Parathyroid adenoma (tissue), 2 donors: Measurements from ENCODE around the gene GNA12.
A peak's percentile ranks its signal among the peaks of the same experiment; 100 is the strongest.

Source experiments
- H2AFZ ChIP-seq: fragments of 300-600 bp; sonication (generic); one replicate; pipeline ENCODE4 v1.7.0; 2017; ENCODE audit warnings: antibody characterized with exemption, mild to moderate bottlenecking
- H3K27ac ChIP-seq: fragments of 300-600 bp; sonication (generic); one replicate; pipeline ENCODE4 v1.7.0; 2017
- H3K27me3 ChIP-seq: fragments of 300-600 bp; sonication (generic); one replicate; pipeline ENCODE4 v1.7.0; 2017; ENCODE audit warnings: low read length; ENCODE audit not compliant: control insufficient read depth, insufficient read depth
- H3K36me3 ChIP-seq: fragments of 300-600 bp; sonication (generic); one replicate; pipeline ENCODE4 v1.7.0; 2017; ENCODE audit warnings: low read length; ENCODE audit not compliant: control insufficient read depth, insufficient read depth
- H3K4me1 ChIP-seq: fragments of 300-600 bp; sonication (generic); one replicate; pipeline ENCODE4 v1.7.0; 2017; ENCODE audit warnings: control low read depth
- H3K4me2 ChIP-seq: fragments of 300-600 bp; sonication (generic); one replicate; pipeline ENCODE4 v1.7.0; 2017; ENCODE audit warnings: low read length
- H3K4me3 ChIP-seq: fragments of 300-600 bp; sonication (generic); one replicate; pipeline ENCODE4 v1.7.0; 2017; ENCODE audit warnings: low read depth, low read length
- H3K79me2 ChIP-seq: fragments of 300-600 bp; sonication (generic); one replicate; pipeline ENCODE4 v1.7.0; 2017; ENCODE audit warnings: control low read depth
- H3K9ac ChIP-seq: fragments of 300-600 bp; sonication (generic); one replicate; pipeline ENCODE4 v1.7.0; 2017; ENCODE audit warnings: mild to moderate bottlenecking
- H3K9me3 ChIP-seq: fragments of 300-600 bp; sonication (generic); one replicate; pipeline ENCODE4 v1.7.0; 2017; ENCODE audit warnings: low read length; ENCODE audit not compliant: control insufficient read depth
- TF ChIP-seq, protein P1 (sequence below): fragments of 300-600 bp; sonication (generic); IDR thresholded peaks from one replicate; pipeline ENCODE4 v1.7.0; 2017; ENCODE audit warnings: antibody characterized with exemption, mild to moderate bottlenecking
- donor health status: primary hyperparathyroidism.

Gene GNA12

DNA sequence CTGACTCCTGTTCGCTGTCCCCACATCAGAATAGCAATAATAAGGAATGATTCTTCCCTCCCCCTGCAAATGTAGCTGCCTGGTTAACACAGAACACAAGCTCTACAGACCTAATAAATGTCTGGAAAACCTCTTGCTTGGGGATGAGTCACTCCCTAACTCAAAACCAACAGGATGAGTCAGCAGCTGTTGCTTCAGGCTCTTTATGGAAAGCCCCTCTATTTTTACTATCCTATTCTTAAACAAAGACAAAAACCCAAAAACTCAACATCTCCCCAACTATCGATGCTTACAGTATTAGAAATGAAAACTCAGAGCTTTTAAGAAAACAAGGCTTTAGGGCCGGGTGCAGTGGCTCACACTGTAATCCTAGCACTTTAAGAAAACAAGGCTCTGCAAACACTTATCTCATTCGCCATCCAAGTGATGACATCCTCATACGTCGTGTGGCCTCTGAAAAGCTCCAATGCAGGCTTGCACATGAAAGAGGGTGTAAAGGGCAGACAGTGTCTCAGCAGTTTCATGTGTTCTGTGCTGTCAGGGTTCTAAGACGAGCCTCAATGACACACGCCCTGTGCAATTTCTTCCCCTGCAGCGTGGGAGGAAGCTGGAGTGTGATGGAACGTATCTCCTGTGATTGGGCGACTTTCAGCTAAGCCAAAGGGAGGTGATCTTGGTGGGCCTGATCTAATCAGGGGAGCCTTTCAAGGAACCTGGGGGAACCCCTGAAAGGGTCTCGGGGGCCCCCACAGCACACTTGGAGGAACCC, 86.0 kb downstream of the GNA12 start:
- H3K36me3 ChIP-seq: no peaks in the 10 kb centered on the region
- no peak overlapping the region for H3K9ac ChIP-seq
- H3K4me3 ChIP-seq: no peak overlapping the region
- TF ChIP-seq, protein P1, sequence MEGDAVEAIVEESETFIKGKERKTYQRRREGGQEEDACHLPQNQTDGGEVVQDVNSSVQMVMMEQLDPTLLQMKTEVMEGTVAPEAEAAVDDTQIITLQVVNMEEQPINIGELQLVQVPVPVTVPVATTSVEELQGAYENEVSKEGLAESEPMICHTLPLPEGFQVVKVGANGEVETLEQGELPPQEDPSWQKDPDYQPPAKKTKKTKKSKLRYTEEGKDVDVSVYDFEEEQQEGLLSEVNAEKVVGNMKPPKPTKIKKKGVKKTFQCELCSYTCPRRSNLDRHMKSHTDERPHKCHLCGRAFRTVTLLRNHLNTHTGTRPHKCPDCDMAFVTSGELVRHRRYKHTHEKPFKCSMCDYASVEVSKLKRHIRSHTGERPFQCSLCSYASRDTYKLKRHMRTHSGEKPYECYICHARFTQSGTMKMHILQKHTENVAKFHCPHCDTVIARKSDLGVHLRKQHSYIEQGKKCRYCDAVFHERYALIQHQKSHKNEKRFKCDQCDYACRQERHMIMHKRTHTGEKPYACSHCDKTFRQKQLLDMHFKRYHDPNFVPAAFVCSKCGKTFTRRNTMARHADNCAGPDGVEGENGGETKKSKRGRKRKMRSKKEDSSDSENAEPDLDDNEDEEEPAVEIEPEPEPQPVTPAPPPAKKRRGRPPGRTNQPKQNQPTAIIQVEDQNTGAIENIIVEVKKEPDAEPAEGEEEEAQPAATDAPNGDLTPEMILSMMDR: no peak
- peaks cover 6% of the 10 kb centered on the region for H3K4me1 ChIP-seq
- no peak overlapping the region for H2AFZ ChIP-seq
- peak overlapping the region; percentile 21 for H3K27ac ChIP-seq
- H3K4me2 ChIP-seq: peak overlapping the region; percentile 21
- H3K79me2 ChIP-seq: peaks cover 5% of the 10 kb centered on the region
- no peaks in the 10 kb centered on the region for H3K9me3 ChIP-seq
- H3K27me3 ChIP-seq: no peaks in the 10 kb centered on the region

DNA sequence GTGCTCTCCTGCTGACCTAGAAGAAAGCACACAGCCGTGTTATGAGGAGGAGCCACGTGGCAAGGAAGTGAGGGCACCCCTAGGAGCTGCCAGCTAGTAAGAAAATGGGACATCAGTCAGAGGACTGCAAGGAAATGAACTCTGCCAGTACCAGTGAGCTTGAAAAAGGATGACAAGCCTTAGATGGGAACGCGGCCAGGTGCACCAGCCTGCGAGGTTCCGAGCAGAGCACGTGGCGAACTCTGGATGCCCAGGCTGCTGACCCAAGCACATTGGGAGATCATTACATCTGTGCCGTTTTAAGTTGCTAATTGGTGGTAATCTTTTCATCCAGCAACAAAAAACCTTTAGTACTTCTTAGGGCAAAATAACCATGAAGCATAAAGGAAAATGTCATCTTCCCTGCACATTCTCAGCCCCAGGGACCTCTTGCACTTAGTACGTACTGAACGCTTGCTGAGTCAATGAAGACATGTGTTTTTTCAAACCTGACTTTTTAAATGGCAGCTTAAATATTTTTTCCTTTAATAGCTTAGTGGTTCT, 86.7 kb downstream of the GNA12 start:
- Histone ChIP-seq H3K36me3 (no peaks in the 10 kb centered on the region), H3K27me3 (no peaks in the 10 kb centered on the region), H3K27ac (peak overlapping the region; percentile 21), H2AFZ (no peak overlapping the region), H3K79me2 (peaks cover 5% of the 10 kb centered on the region), H3K4me3 (peak overlapping the region; percentile 37), H3K9ac (no peak overlapping the region), H3K9me3 (no peaks in the 10 kb centered on the region), H3K4me2 (peak overlapping the region; percentile 21), H3K4me1 (peaks cover 6% of the 10 kb centered on the region)
- TF ChIP-seq, protein P1: no peak

DNA sequence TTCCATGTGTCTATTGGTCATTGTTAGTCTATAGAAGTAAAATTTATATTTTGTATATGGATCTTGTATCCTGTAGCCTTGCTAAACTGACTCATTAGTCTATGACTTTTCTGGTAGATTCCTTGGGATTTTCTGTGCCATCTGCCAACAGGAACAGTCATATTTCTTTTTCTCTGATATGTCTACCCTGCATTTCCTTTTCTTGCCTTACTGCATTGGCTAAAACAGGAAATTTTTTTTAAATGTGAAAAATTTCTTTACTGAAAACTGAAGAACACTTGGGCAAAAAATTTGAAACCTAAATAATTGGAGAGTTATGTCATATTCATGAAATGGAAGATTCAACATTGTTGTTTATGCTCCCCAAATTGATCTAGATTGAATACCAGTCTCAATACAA, 88.6 kb downstream of the GNA12 start:
- H3K4me2 ChIP-seq: no peak overlapping the region
- no peak overlapping the region for H2AFZ ChIP-seq
- no peak overlapping the region for H3K27ac ChIP-seq
- no peaks in the 10 kb centered on the region for H3K27me3 ChIP-seq
- H3K4me1 ChIP-seq: peaks cover 6% of the 10 kb centered on the region
- H3K4me3 ChIP-seq: no peak overlapping the region
- H3K9ac ChIP-seq: no peak overlapping the region
- no peaks in the 10 kb centered on the region for H3K9me3 ChIP-seq
- H3K79me2 ChIP-seq: peaks cover 5% of the 10 kb centered on the region
- no peaks in the 10 kb centered on the region for H3K36me3 ChIP-seq
- TF ChIP-seq, protein P1: no peak

- Histone ChIP-seq H3K27me3 (no peaks in the 10 kb centered on the region), H3K9ac (no peak overlapping the region), H3K9me3 (no peaks in the 10 kb centered on the region), H3K27ac (no peak overlapping the region), H3K36me3 (no peaks in the 10 kb centered on the region), H3K4me2 (no peak overlapping the region), H3K79me2 (peaks cover 11% of the 10 kb centered on the region), H3K4me3 (no peak overlapping the region), H3K4me1 (peaks cover 6% of the 10 kb centered on the region), H2AFZ (no peak overlapping the region)
- TF ChIP-seq, protein P1: no peak
These were observed 89.2 kb downstream of the GNA12 start for GRCh38 chr7:2754912-2755311.

DNA sequence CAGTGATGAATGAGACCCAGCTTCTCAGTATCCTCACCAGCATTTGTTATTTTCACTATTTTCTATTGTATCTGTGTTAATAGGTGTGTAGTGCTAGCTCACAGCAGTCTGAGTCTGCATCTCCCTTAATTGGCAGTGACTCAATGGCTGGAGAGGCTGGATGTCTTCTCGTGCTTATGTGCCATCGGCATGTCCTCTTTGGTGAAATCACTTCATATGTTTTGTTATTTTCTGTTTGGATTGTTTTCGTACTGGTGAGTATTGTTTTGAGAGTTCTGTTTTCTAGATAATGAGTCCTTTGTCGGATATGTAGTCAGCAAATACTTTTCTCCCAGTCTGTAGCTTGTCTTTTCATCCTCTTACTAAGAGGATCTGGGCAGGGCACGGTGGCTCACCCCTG, 90.0 kb downstream of the GNA12 start:
- Histone ChIP-seq H3K4me3 (no peak overlapping the region), H3K27ac (no peak overlapping the region)

More for the DNA sequence above, 90.0 kb downstream of the GNA12 start:
- Histone ChIP-seq H3K79me2 (peaks cover 13% of the 10 kb centered on the region), H3K4me1 (peaks cover 6% of the 10 kb centered on the region), H3K9me3 (no peaks in the 10 kb centered on the region), H3K27me3 (no peaks in the 10 kb centered on the region), H3K9ac (no peak overlapping the region), H2AFZ (no peak overlapping the region), H3K36me3 (no peaks in the 10 kb centered on the region), H3K4me2 (no peak overlapping the region)
- TF ChIP-seq, protein P1: no peak
